Stomach (tissue), 4 donors: ENCODE measurements around the gene TXNIP.

Experiments used
- POLR2AphosphoS5 ChIP-seq, 3 donors: sonication (generic); formaldehyde crosslinking; IDR thresholded peaks; one replicate each; pipeline ENCODE4 v1.6.1; 2016; ENCODE audit warnings: antibody characterized with exemption in 3 of 3
- TF ChIP-seq, protein P1 (sequence below), 7 experiments: fragments of 450-650 bp in 4 of 7; fragments of 200-600 bp in 3 of 7; sonication (generic) in 3 of 7; IDR thresholded peaks; one replicate each; pipeline ENCODE4 v1.5.1; 2016 to 2019; ENCODE audit warnings: antibody characterized with exemption in 7 of 7, control low read depth in 2 of 7, mild to moderate bottlenecking in 1 of 7

DNA sequence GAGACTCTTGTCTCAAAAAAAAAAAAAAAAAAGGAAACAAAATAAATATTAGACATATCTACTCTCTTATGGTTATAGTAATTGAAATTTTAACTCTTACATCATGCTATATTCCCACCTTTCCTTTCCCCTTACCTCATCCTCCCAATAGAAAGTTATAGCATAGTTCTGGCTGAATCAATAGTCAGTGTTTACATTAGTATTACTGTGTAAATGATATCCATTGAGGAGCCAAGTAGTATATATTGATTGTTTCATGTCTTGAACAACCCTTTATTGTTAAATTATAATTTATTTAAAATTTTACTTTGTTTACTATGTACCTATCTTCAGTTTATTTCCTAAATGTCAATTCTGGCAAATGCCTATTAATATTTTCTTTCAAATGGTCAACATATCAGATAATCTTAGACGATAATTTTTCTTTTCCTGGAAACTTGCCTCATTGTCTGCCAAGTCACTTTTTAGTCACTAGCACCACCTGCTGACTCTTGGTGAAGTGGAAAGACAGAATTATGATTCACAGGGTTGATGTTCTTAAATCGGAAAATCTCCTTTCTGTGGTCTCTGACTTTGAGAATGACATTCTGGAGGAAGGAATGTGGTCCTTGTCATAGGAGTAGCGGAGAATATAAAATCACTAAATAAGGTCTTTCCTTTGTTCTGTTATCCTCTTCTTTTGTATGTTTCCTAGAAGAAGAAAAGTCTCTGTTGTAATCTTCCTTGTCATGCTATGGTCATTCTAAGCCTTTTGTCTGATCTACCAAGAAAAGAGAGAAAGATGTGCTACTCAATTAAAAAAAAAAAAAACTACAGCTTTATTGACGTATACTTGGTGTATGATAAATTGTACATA is 16.6 kb upstream of the TXNIP start:
- peak in 2 of 3 donors; percentile 37 to 75 for TF ChIP-seq POLR2AphosphoS5 (IDR thresholded peaks at IDR 0.05)
- TF ChIP-seq, protein P1, sequence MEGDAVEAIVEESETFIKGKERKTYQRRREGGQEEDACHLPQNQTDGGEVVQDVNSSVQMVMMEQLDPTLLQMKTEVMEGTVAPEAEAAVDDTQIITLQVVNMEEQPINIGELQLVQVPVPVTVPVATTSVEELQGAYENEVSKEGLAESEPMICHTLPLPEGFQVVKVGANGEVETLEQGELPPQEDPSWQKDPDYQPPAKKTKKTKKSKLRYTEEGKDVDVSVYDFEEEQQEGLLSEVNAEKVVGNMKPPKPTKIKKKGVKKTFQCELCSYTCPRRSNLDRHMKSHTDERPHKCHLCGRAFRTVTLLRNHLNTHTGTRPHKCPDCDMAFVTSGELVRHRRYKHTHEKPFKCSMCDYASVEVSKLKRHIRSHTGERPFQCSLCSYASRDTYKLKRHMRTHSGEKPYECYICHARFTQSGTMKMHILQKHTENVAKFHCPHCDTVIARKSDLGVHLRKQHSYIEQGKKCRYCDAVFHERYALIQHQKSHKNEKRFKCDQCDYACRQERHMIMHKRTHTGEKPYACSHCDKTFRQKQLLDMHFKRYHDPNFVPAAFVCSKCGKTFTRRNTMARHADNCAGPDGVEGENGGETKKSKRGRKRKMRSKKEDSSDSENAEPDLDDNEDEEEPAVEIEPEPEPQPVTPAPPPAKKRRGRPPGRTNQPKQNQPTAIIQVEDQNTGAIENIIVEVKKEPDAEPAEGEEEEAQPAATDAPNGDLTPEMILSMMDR (IDR thresholded peaks at IDR 0.05), result peak in 5 of 7 experiments; percentile 44 to 76 (median 66)
